HG02642 (cell line): ENCODE data around the gene NUFIP1.

Source experiments
- ATAC-seq: cut with Tn5 transposase; IDR thresholded peaks from one replicate; pipeline ENCODE4 v1.9.1; 2021; ENCODE audit warnings: mild to moderate bottlenecking; ENCODE audit not compliant: unreplicated experiment, poor library complexity

The NUFIP1 gene

GRCh38 chr13:44895264-44895952, 93.9 kb downstream of the NUFIP1 start:
- ATAC-seq, result no peak

GRCh38 chr13:44894001-44894770, 95.1 kb downstream of the NUFIP1 start:
- no peak for ATAC-seq
